ENCODE results near the gene CGA.

- TF ChIP-seq CTCF (IDR thresholded peaks at IDR 0.05; ENCODE audit: low read depth, low read length, poor library complexity, severe bottlenecking), result no peak
- TF ChIP-seq EZH2phosphoT487 (IDR thresholded peaks at IDR 0.05; ENCODE audit: borderline replicate concordance, low read length), result no peak
These were observed 9.8 kb upstream of the CGA start for GRCh38 chr6:87104667-87105066.
